Transverse colon (tissue), 4 donors: ENCODE measurements around the gene ZNF273. TPM values are rescaled to one million over a fixed set of nuclear protein-coding genes. Genes with fewer than 3 reads are reported as not detected.
A peak's percentile ranks its signal among the peaks of the same experiment; 100 is the strongest.
"Not testable (repeated sequence)": the region's sequence is repeated elsewhere in the genome, so short reads cannot be mapped to it uniquely, and the experiment has no call there.

Experiments
- DNase-seq: peaks from one replicate; pipeline ENCODE4 v3.0.0-alpha.2; 2019
- H3K27ac ChIP-seq, 4 donors: fragments of 200-600 bp; sonication (generic); 2 replicates each; pipeline ENCODE4 v1.5.1; 2016 to 2018; ENCODE audit warnings: inconsistent platforms in 4 of 4
- H3K27me3 ChIP-seq: fragments of 200-600 bp; sonication (generic); 2 replicates; pipeline ENCODE4 v1.5.1; 2017; ENCODE audit warnings: inconsistent platforms
- H3K36me3 ChIP-seq, 4 donors: fragments of 200-600 bp; sonication (generic); 2 replicates each; pipeline ENCODE4 v1.5.1; 2017 to 2019; ENCODE audit warnings: inconsistent platforms in 4 of 4
- H3K4me1 ChIP-seq, 4 donors: fragments of 200-600 bp; sonication (generic); 2 replicates each; pipeline ENCODE4 v1.5.1; 2017 to 2020; ENCODE audit warnings: inconsistent platforms in 4 of 4
- H3K4me3 ChIP-seq, 4 donors: fragments of 200-600 bp; sonication (generic); 1 replicate in 1 of 4; 2 replicates in 3 of 4; pipeline versions ENCODE4 v1.5.1 to v1.6.1; 2017 to 2019; ENCODE audit warnings: inconsistent platforms in 4 of 4
- H3K9me3 ChIP-seq, 2 donors: fragments of 200-600 bp; sonication (generic); 2 replicates each; pipeline ENCODE4 v1.5.1; 2017 to 2019; ENCODE audit warnings: inconsistent platforms in 2 of 2
- EP300 ChIP-seq: sonication (generic); formaldehyde crosslinking; IDR thresholded peaks from one replicate; pipeline ENCODE4 v1.6.1; 2017; ENCODE audit warnings: antibody characterized with exemption, low read depth
- POLR2A ChIP-seq: fragments of 450-650 bp; IDR thresholded peaks from one replicate; pipeline ENCODE4 v1.6.1; 2016; ENCODE audit warnings: antibody characterized with exemption, mild to moderate bottlenecking, moderate library complexity
- POLR2AphosphoS5 ChIP-seq, 3 donors: sonication (generic); formaldehyde crosslinking; IDR thresholded peaks; one replicate each; pipeline ENCODE4 v1.6.1; 2016; ENCODE audit warnings: antibody characterized with exemption in 3 of 3
- WGBS, 2 donors: methylation state at CpG; one replicate each; pipeline ENCODE4 v1.1.5; 2018; ENCODE audit warnings: low coverage in 1 of 2; 5-methylcytosine and 5-hydroxymethylcytosine counted together
- in situ Hi-C, 4 donors: fragments of 200-750 bp; cut with MboI; loops; one replicate each; pipeline versions ENCODE4 v1.15.0 to v1.15.1; 2017; ENCODE audit warnings: low sequenced_read_pairs in 3 of 4, low pct_ligation_motif_present in 1 of 4, low pct_unique_long_range_greater_than_20kb in 1 of 4
- intact Hi-C: fragments of 100-400 bp; cut with DNase I; formaldehyde crosslinking; loops from one replicate; pipeline ENCODE4 v1.15.1; 2023; ENCODE audit warnings: low total_unique reads
- total RNA-seq, 4 donors: library from RNA; depleted of rRNA; stranded (reverse); fragments of >200 nt; gene quantifications; one replicate each; pipeline ENCODE4 v1.1.0, GENCODE V29; 2016
- TF ChIP-seq, protein P1 (sequence below), 5 experiments: fragments of 200-600 bp in 3 of 5; fragments of 450-650 bp in 2 of 5; sonication (generic) in 3 of 5; IDR thresholded peaks; 1 replicate in 2 of 5; 2 replicates in 3 of 5; pipeline ENCODE4 v1.5.1; 2016 to 2017; ENCODE audit warnings: antibody characterized with exemption in 5 of 5, inconsistent platforms in 3 of 5, mild to moderate bottlenecking in 2 of 5, moderate library complexity in 1 of 5

Gene ZNF273
- total RNA-seq, 4 donors from 2014 or later: 4.1 to 14.9 (median 5.7) TPM

DNA sequence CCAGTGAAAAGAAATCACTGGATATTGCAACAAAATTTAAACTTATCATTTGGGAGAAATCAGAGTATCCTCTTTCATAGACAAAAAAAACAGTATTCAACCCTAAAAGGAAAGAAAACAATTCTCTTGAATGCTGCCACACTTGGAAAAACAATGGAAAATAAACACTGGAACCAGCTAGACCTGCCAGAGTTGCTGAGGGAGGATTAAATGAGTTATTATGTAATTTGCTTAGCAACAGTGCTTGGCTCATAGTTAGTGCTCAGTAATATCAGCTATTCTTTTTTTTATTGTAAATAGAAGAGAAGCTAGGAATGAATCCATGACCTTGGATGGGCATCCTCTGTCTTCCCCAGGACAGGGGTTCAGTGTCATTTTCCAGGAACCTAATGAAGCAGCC is 11.0 kb upstream of the ZNF273 start:
- Histone ChIP-seq H3K9me3 (no peaks in the 10 kb centered on the region), H3K4me1 (peaks cover 0 to 24% (median 16%) of the 10 kb centered on the region in 4 donors), H3K27me3 (peaks cover 28% of the 10 kb centered on the region), H3K27ac (no peak overlapping the region), H3K36me3 (no peaks in the 10 kb centered on the region), H3K4me3 (no peak overlapping the region)
- in situ Hi-C loops: loop anchor here in 1 of 4 donors (25.0 kb wide), 1 partner anchor 105 kb away; the partner anchor contains the start of gene ZNF138
- intact Hi-C loops: no loop called here
- DNase-seq: no peak
- no peak for TF ChIP-seq POLR2A
- no peak for TF ChIP-seq EP300
- TF ChIP-seq, protein P1, sequence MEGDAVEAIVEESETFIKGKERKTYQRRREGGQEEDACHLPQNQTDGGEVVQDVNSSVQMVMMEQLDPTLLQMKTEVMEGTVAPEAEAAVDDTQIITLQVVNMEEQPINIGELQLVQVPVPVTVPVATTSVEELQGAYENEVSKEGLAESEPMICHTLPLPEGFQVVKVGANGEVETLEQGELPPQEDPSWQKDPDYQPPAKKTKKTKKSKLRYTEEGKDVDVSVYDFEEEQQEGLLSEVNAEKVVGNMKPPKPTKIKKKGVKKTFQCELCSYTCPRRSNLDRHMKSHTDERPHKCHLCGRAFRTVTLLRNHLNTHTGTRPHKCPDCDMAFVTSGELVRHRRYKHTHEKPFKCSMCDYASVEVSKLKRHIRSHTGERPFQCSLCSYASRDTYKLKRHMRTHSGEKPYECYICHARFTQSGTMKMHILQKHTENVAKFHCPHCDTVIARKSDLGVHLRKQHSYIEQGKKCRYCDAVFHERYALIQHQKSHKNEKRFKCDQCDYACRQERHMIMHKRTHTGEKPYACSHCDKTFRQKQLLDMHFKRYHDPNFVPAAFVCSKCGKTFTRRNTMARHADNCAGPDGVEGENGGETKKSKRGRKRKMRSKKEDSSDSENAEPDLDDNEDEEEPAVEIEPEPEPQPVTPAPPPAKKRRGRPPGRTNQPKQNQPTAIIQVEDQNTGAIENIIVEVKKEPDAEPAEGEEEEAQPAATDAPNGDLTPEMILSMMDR (IDR thresholded peaks at IDR 0.05): no peak
- no peak for TF ChIP-seq POLR2AphosphoS5 (IDR thresholded peaks at IDR 0.05)

DNA sequence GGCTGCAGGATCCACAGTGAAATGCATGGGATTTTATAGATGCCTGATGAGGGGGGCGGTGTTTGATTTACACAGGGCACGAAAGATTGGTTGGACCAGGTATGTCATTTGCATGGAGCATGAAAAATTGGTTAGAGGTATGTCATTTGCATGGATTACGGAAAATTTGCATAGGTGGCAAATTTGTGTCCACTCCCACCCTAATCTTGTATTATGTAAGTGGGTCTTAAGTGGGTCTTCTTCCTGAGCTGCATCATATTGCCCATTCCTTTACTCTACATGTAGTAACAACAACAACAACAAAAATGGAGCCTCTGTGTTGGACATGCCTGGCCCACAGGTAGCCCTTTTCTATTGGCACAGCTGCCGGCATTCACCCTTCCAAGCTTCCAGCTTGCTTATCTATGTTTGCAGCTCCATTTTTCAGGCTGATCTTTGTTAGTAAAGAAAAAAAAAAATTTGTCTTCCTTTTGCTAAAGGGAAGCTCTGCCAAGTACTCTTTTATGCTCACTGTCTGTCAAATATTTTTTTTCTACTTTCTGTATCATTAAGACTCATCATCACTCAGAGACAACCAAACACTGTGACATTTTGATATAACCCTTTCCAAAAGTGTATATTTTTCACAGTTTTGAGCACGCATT is 10.3 kb upstream of the ZNF273 start:
- 85 to 93% methylated on average over 5 of the region's 5 CpGs for WGBS, 2 donors
- Histone ChIP-seq H3K4me1 (peaks cover 0 to 23% (median 16%) of the 10 kb centered on the region in 4 donors), H3K36me3 (no peaks in the 10 kb centered on the region), H3K27me3 (peaks cover 23% of the 10 kb centered on the region), H3K27ac (no peak overlapping the region), H3K9me3 (no peaks in the 10 kb centered on the region), H3K4me3 (no peak overlapping the region)
- in situ Hi-C loops (loop anchor here in 1 of 4 donors (25.0 kb wide), 1 partner anchor 105 kb away; the partner anchor contains the start of gene ZNF138), intact Hi-C loops (no loop called here)
- no peak for DNase-seq
- TF ChIP-seq, protein P1 (IDR thresholded peaks at IDR 0.05): no peak
- TF ChIP-seq POLR2A: no peak
- TF ChIP-seq EP300: no peak
- no peak for TF ChIP-seq POLR2AphosphoS5 (IDR thresholded peaks at IDR 0.05)

DNA sequence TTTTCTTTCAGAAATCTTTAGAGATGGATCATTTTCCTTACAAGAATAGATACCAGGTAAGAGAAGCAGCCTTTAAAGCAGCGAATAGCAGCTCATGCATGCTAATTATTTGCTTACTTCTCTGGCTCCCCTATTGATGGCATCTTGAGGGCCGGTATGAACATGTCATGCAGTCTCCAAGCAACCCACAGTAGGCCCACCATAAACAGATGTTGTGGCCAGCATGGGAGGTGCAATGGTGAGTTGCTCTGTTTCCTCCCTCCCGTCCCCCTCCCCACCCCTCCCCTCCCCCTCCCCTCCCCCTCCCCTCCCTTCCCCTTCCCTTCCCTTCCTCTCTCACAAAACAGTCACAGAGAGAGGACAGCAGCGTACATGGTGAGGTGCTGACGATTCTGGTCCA is 9.7 kb upstream of the ZNF273 start:
- peaks cover 0 to 17% (median 12%) of the 10 kb centered on the region in 4 donors for H3K4me1 ChIP-seq
- in situ Hi-C loops: loop anchor here in 1 of 4 donors (25.0 kb wide), 1 partner anchor 106 kb away; the partner anchor contains the start of gene ZNF138
- H3K27ac ChIP-seq: no peak overlapping the region
- DNase-seq: no peak
- no peaks in the 10 kb centered on the region for H3K36me3 ChIP-seq
- H3K4me3 ChIP-seq: no peak overlapping the region
- intact Hi-C loops: no loop called here
- WGBS, 2 donors: 65% methylated on average over 5 of the region's 5 CpGs; no CpG with 5 or more reads in 1 of the 2 donors
- H3K9me3 ChIP-seq: no peaks in the 10 kb centered on the region
- peaks cover 20% of the 10 kb centered on the region for H3K27me3 ChIP-seq
- no peak for TF ChIP-seq EP300
- TF ChIP-seq, protein P1 (IDR thresholded peaks at IDR 0.05): no peak
- TF ChIP-seq POLR2AphosphoS5 (IDR thresholded peaks at IDR 0.05): no peak
- no peak for TF ChIP-seq POLR2A

DNA sequence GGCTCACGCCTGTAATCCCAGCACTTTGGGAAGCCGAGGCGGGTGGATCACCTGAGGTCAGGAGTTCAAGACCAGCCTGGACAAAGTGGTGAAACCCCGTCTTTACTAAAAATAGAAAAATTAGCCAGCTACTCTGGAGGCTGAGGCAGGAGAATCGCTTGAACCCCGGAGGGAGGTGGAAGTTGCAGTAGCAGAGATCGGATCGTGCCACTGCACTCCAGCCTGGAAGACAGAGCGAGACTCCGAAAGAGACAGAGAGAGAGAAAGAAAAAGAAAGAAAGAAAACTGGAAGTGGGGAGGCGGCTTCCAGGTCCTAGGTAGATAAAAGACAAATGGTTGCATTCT is 640 bp upstream of the ZNF273 start:
- in situ Hi-C loops, DNase-seq, H3K9me3 ChIP-seq, intact Hi-C loops, H3K27ac ChIP-seq, H3K36me3 ChIP-seq, H3K27me3 ChIP-seq: not testable (repeated sequence)
- 79 to 87% methylated on average over 7 to 11 of the region's 11 CpGs for WGBS, 2 donors
- peak overlapping the region in 2 of 4 donors; percentile 93 to 96 for H3K4me3 ChIP-seq
- peaks cover 4 to 16% (median 7%) of the 10 kb centered on the region in 4 donors for H3K4me1 ChIP-seq
